GM03348 (cell line): ENCODE measurements around the gene SLC7A5.
"Not testable (repeated sequence)": the region's sequence is repeated elsewhere in the genome, so short reads cannot be mapped to it uniquely, and the experiment has no call there.

Experiments used
- DNase-seq: peaks from one replicate; pipeline ENCODE4 v3.0.0; 2012; ENCODE audit warnings: low spot score

Gene SLC7A5

GRCh38 chr16:87822108-87822970 is 47.0 kb downstream of the SLC7A5 start:
- DNase-seq: no peak

DNA sequence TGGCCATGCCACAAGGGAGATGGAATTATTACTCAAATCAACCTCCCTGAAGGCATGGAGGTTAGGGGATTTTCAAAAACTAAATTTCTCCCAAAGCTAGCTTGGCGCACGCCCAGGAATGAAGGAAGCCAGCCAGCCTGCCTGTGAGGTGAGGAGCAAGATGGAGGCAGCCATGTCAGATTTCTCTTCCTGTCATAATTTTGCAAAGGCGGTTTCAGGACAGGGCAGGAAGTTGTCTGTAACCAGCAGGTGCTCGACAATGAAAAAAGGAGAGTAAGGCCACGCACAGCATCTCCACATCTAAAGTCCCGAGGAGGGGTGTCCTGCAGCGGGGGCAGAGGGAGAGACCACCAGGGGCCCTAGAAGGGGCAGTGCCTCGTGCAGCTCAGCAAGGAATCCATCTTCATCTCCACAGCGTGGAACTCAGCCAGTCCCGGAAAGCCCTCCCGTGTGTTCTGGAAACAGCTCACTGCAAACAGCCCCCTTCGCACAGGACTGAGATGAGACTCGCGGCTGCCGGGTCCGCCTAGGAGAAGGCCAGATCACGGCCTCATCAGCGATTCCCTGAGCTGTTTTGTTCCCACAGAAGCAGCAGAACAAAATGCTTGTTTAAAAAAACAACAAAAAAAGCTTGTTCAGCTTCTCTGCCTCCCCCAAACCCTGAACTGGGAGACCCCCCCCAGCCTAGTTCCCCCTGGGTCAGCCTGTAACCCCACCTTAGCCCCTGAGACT is 47.8 kb downstream of the SLC7A5 start:
- DNase-seq: no peak

DNA sequence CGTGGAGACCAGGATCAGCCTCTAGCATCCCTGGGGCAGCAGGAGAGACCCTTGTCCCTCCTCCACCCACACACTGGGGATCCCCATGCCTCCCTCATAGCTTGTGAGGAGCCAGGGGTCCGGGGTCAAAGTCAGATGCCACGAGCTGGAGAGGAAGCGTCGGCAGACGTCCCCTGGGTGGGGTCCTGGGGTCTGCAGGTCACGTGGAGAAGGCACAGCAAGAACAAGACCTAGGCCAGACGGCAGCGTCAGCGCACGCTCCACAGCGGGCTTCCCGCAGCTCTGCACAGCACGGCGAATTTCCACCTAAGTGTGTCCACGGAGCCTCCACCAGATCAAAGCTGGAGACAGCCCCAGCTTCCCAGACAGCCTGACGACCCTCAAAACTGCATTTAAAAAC is 49.3 kb downstream of the SLC7A5 start:
- no peak for DNase-seq

GRCh38 chr16:87819282-87819681 is 50.0 kb downstream of the SLC7A5 start:
- DNase-seq: no peak

DNA sequence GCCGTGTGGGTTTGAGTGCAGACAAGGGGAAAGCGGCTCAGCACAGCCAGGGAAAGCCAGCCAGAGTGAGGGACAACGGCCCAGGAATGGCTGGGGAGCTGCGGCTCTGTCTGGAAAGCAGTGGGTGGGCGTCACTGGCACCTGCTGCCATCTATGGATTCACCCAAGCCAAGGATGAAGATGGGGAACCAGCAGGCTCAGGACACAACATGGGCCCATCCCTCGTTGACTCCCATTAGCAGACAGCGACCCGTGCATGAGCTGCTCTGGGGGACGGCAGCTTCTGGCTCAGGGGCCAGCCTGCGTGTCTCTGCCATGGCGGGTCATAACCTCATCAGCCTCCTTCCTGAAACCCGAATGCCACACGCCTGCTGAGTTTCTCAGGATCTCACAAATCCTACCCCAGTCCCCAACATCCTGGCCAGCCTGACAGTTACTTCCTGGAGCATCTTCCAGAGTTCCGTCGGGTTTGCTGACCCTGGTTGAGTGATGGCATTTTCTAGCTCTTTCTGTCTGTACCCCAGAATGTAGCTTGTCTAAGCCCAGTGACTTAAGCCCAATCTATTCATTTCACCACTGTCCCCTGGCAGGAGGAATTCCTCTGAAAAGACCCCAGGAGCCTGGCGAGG is 50.7 kb downstream of the SLC7A5 start:
- DNase-seq: no peak

DNA sequence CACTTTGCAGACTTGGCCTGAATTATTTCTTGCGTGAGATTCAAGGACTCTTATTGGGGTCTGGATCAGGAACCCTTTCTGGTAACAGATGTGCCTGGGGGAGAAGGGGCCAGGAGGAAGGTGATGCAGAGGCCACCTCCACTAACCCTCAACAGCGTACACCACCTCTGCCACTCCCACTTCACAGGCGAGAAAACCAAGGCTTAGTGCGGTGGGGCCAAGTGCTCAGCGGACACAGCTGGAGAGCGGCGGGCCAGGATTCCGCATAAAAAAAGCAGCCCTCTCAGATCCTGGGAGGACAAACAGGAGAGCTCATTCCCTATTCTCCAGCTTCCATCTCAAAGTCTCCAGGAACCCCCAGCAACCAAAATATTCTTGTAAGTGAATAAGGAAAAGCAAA is 51.4 kb downstream of the SLC7A5 start:
- no peak for DNase-seq

DNA sequence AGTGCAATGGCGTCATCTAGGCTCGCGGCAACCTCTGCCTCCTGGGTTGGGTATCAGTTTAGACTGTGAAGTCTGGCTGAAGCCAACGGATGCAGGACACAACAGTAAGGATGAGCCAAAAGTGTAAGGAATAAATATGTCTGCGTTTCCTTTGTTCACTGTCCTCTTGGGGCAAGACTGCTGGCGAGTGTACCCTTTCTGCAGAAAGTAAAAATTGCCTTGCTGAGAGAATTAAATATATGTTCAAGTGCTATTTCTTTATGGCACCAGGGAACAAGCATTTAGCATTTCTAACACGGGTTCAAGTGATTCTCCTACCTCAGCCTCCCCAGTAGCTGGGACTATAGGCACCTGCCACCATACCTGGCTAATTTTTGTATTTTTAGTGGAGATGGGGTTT is 51.9 kb downstream of the SLC7A5 start:
- not testable (repeated sequence) for DNase-seq

DNA sequence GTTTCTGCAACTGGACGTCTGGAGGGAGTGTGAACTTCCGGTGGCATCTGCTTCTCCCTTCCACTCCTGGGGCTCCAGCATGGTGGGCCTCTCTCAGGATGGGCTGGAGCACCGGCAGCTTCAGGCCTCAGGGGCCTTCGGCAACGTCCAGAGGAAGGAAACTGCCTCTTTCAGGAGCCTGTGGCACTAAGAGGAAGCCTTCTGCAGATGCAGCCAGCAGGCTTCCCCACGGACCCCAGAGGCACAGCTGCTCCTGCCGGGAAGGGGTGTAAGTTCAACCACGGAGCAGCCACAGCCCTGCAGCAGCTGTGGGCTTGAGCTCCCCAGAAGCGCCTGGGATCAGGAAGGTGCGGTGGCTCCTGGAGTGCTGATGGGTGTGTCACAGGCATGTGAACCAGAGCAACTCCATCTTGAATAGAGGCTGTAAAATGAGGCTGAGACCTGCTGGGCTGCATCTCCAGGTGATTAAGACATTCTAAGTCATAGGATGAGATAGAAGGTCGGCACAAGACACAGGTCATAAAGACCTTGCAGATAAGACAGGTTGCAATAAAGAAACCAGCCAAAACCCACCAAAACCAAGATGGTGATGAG is 52.7 kb downstream of the SLC7A5 start:
- no peak for DNase-seq

DNA sequence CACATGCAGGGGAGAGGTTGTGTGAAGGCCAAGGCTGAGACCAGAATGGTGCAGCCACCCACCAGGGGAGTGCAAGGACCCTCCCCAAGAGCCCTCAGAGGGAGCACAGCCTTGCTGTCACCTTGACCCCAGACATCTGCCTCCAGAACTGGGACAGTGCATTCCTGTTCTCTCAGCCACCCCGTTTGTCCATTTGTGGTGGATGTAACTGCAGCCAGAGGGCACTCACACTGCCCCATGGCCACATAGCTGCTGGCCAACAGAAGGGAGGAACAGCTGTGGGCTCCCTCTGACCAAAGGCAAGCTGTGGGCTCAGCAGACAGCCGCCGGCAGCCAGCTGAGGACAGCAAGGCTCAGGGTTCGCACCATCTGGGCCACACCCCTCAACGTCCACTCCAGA is 53.7 kb downstream of the SLC7A5 start:
- no peak for DNase-seq

DNA sequence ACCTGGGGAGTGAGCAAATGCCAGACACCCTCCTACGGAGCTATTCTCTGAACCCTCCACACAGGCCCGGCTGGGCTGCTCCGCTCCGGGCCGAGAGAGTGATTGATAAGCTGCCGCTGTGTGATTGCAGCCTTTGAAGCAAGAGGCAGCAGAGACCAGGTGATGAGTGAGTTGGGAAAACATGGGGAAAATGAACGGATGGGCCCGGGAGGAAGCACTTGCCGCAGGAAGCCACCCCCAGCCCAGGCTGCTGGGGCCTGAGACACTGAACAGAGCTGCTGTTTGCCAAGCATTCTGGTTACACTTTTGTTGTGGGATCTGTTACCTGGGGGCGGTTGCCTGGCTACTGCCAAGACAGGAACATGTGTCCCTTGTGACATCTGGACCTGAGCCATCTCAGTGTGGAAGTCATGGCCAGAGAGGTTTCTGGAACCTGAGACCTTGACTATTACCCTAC is 57.1 kb downstream of the SLC7A5 start:
- DNase-seq: no peak

DNA sequence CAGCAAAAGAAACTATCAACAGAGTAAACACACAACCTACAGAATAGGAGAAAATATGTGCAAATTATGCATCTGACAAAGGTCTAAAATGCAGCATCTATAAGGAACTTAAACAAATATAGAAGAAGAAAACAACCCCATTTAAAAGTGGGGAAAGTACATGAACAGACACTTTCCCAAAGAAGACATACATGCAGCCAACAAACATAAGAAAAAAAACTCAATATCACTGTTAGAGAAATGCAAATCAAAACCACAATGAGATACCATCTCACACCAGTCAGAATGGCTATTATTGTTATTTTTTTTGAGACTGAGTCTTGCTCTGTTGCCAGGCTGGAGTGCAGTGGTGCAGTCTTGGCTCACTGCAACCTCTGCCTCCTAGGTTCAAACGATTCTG is 57.9 kb downstream of the SLC7A5 start:
- not testable (repeated sequence) for DNase-seq

GRCh38 chr16:87809150-87809902 is 60.0 kb downstream of the SLC7A5 start:
- no peak for DNase-seq

GRCh38 chr16:87808108-87808507 is 61.2 kb downstream of the SLC7A5 start:
- DNase-seq: no peak

- peak; percentile 90 for DNase-seq
Measured at GRCh38 chr16:87806641-87807546, 62.4 kb downstream of the SLC7A5 start.

DNA sequence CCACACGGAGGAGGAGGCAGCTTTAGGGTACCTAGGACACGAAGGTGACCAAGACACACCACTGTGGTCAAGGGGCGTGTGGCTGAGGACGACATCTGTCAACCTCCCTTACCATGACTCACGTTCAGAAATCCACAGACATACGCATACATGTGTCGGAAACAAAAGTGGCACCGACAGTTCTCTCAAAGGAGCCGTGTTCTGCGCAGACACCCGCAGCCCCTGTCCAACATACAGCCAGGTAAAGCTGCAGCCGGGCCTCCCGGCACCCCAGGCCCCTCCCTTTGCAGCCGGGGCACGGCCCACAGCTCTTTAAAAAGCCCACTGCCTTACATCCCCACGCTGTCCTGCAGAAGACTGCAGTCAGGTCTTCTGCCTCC is 63.1 kb downstream of the SLC7A5 start:
- DNase-seq: no peak

- no peak for DNase-seq
Measured at GRCh38 chr16:87803385-87803784, 65.9 kb downstream of the SLC7A5 start.

DNA sequence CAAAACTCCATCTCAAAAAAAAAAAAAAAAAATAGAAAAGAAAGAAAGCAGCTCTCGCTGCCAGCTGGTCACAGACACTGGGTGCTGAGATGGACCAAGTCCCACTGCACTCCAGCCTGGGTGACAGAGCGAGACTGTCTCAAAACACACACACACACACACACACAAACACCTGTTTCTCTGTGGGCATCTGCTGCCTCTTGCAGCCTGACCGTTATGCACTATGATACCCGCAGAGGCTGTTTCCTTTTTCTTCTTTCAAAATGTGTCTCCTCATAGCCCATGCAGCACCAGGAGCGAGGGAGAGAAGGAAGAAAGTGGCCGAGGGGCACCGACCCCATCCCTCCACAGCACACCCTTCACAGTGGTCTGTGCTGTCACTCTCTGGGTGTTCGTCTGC is 66.6 kb downstream of the SLC7A5 start:
- DNase-seq: no peak

DNA sequence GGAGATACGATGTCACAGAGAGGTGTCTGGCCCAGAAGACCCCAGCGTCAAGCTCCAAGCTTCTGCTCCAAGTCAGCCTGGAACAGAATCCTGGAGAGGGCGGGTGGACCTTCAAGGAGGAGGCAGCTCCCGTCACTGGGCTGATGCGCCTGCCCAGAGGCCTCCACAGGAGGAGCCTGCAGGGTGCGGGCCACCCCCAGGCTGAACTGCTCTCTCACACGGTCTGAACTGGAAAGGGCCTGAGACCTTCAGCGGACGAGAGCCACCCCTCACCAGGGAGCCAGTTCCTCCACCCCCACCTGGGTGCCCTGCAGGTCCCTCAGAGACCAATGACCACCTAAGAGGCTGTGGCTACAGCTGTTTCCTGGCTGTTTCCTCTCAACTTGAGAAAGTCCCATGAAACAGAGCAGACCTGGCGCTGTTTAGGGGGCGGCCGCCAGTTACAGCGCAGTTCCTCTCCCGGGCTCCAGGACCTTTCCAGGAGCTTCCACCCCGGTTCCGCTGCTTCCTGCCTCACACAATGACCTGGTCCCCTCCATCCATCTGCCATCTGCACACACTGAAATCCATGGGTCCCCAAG is 67.5 kb downstream of the SLC7A5 start:
- DNase-seq: no peak

GRCh38 chr16:87800497-87800896 is 68.8 kb downstream of the SLC7A5 start:
- no peak for DNase-seq

DNA sequence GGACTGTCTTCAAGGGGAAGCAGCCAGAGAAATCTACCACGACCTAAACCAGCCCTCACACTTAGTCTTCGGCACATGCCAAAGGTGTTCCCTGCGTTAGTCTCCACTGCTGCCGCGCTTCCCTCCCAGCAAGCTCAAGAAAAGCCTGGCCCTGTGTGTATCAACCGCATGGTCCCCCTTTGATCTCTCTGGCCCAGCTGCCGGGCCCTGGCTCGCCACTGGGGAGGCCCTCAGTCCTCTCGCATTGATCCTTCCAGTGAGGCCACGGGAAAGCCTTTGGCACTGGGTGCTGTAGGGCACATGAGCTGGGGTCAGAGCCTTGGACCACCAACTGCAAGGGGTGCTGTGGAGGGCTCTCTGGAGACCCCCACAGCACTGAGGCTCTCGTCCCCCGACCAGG is 74.0 kb downstream of the SLC7A5 start:
- no peak for DNase-seq
